ENCODE results near the gene CHRM4. TPM values are rescaled to one million over a fixed set of nuclear protein-coding genes. Genes with fewer than 3 reads are reported as not detected.

CHRM4 gene
- total and polyA plus RNA-seq, 2 of the 13 experiments (the other 11 are each of a cell fraction or from before 2014, with no cell fraction given) = 0.13 to 0.21 TPM

- TF ChIP-seq GMEB1 (CRISPR knock-in tag; IDR thresholded peaks at IDR 0.05; ENCODE audit: borderline replicate concordance) = no peak
- no peak for TF ChIP-seq CERS6 (CRISPR knock-in tag; IDR thresholded peaks at IDR 0.05)
- TF ChIP-seq ELF4 (CRISPR knock-in tag; IDR thresholded peaks at IDR 0.05; ENCODE audit: borderline replicate concordance) = no peak
- TF ChIP-seq STAG1 (CRISPR knock-in tag; IDR thresholded peaks at IDR 0.05) = no peak
- TF ChIP-seq ZNF446 (CRISPR knock-in tag; IDR thresholded peaks at IDR 0.05) = no peak
- no peak for TF ChIP-seq ZBTB1 (CRISPR knock-in tag; IDR thresholded peaks at IDR 0.05; ENCODE audit: borderline replicate concordance)
- no peak for TF ChIP-seq ZNF253 (CRISPR knock-in tag; IDR thresholded peaks at IDR 0.05; ENCODE audit: borderline replicate concordance)
- no peak for TF ChIP-seq ZNF577 (CRISPR knock-in tag; IDR thresholded peaks at IDR 0.05; ENCODE audit: borderline replicate concordance, low read depth)
- no peak for TF ChIP-seq EHMT2 (IDR thresholded peaks at IDR 0.05; ENCODE audit: borderline replicate concordance, low read depth, low read length)
- no peak for TF ChIP-seq TIGD3 (CRISPR knock-in tag; IDR thresholded peaks at IDR 0.05; ENCODE audit: borderline replicate concordance)
- no peak for TF ChIP-seq NPAS2 (CRISPR knock-in tag; IDR thresholded peaks at IDR 0.05; ENCODE audit: borderline replicate concordance)
- TF ChIP-seq ZBTB43 (CRISPR knock-in tag; conservative IDR thresholded peaks at IDR 0.05) = no peak
- TF ChIP-seq ZFP91 (CRISPR knock-in tag; IDR thresholded peaks at IDR 0.05; ENCODE audit: borderline replicate concordance) = peak; percentile 40; the same call in 1 of the 2 replicates
- no peak for TF ChIP-seq SP140L (CRISPR knock-in tag; IDR thresholded peaks at IDR 0.05; ENCODE audit: borderline replicate concordance)
- TF ChIP-seq TRAFD1 (CRISPR knock-in tag; IDR thresholded peaks at IDR 0.05; ENCODE audit: borderline replicate concordance) = no peak
- 0 out of 2 replicates have a peak, but pooled peaks have one; percentile 22 for TF ChIP-seq MXD1 (CRISPR knock-in tag; IDR thresholded peaks at IDR 0.05)
- TF ChIP-seq HOXA3 (CRISPR knock-in tag; IDR thresholded peaks at IDR 0.05) = 0 out of 2 replicates have a peak, but pooled peaks have one; percentile 43
- no peak for TF ChIP-seq PHF5A (CRISPR knock-in tag; IDR thresholded peaks at IDR 0.05; ENCODE audit: low read depth, unreplicated experiment)
- TF ChIP-seq ZKSCAN5 (CRISPR knock-in tag; IDR thresholded peaks at IDR 0.05) = no peak
- no peak for TF ChIP-seq MAZ (IDR thresholded peaks at IDR 0.05; ENCODE audit: borderline replicate concordance, low read depth, low read length)
- no peak for TF ChIP-seq MAZ (CRISPR knock-in tag; IDR thresholded peaks at IDR 0.05; ENCODE audit: low read depth)
Observed at GRCh38 chr11:46367916-46368267, 23.7 kb downstream of the CHRM4 start (continued).
